K562 (cell line): Measurements from ENCODE around the gene ZNF366. TPM values are rescaled to one million over a fixed set of nuclear protein-coding genes. Genes with fewer than 3 reads are reported as not detected.
A peak's percentile ranks its signal among the peaks of the same experiment; 100 is the strongest.

Experiments used
- ATAC-seq: fragments of 200-7000 bp; cut with Tn5 transposase; 3 replicates; pipeline ENCODE4 v1.9.1; 2020; ENCODE audit warnings: moderate library complexity
- BruUV-seq: library from RNA; stranded (reverse); fragments of 400-500 nt; replicated peaks from 2 replicates; lab custom pipeline; 2021; lab: Mats Ljungman, UMichigan
- CTCF ChIA-PET: fragments of 300-600 bp; formaldehyde crosslinking; extraction: SDS; loops from one replicate; lab custom pipeline; 2021; ENCODE audit warnings: low intra/inter-chr PET ratio; lab: Yijun Ruan, JAX
- POLR2A ChIA-PET: fragments of 300-600, 350-650 bp; sonication (Branson Sonifier 250); formaldehyde crosslinking; extraction: SDS; loops from one replicate; lab custom pipeline; 2021; ENCODE audit warnings: antibody characterized with exemption, inconsistent platforms; lab: Yijun Ruan, JAX
- DNase-seq, 4 experiments: peaks; one replicate each; pipeline versions ENCODE4 v3.0.0 to v3.0.0-alpha.2; 2011 to 2018; ENCODE audit warnings: low spot score in 3 of 4, mixed read lengths in 3 of 4; ENCODE audit errors: extremely low read depth in 1 of 4
- FAIRE-seq: peaks from 2 replicates; lab custom pipeline; 2011; peaks lifted over from hg19 to GRCh38; lab: Jason Lieb, UNC
- H2AFZ ChIP-seq: 2 replicates; pipeline ENCODE4 v1.6.0; 2011; ENCODE audit warnings: low read depth, low read length, control low read depth, inconsistent platforms
- H3K27ac ChIP-seq: fragments of 200-600 bp; 3 replicates; pipeline ENCODE4 v1.8.0; 2011; ENCODE audit warnings: low read depth, mild to moderate bottlenecking, control low read depth, inconsistent platforms, low read length, moderate library complexity, mixed read lengths; ENCODE audit errors: extremely low read depth
- H3K27me3 ChIP-seq, 2 experiments: fragments of 300-600 bp in 1 of 2; 2 replicates in 1 of 2; 3 replicates in 1 of 2; pipeline versions ENCODE4 v1.6.0 to v1.8.0; 2011; ENCODE audit warnings: inconsistent platforms in 2 of 2, low read length in 2 of 2, mild to moderate bottlenecking in 1 of 2, mixed read lengths in 1 of 2, moderate library complexity in 1 of 2; ENCODE audit not compliant: control insufficient read depth in 2 of 2, insufficient read depth in 2 of 2
- H3K36me3 ChIP-seq: fragments of 300-600 bp; 3 replicates; pipeline ENCODE4 v1.8.0; 2011; ENCODE audit warnings: mild to moderate bottlenecking, low read length, inconsistent platforms; ENCODE audit not compliant: control insufficient read depth, insufficient read depth
- H3K4me1 ChIP-seq, 2 experiments: fragments of 200-600 bp in 1 of 2; replicated peaks in 1 of 2; 2 replicates in 1 of 2; 3 replicates in 1 of 2; pipeline versions ENCODE4 v1.5.1 to v1.8.0; 2011; ENCODE audit warnings: inconsistent platforms in 2 of 2, low read length in 2 of 2, mild to moderate bottlenecking in 1 of 2, mixed read lengths in 1 of 2, moderate library complexity in 1 of 2; ENCODE audit not compliant: control insufficient read depth in 2 of 2, insufficient read depth in 2 of 2
- H3K4me2 ChIP-seq: 2 replicates; pipeline ENCODE4 v1.6.1; 2011; ENCODE audit warnings: low read length, control low read depth, inconsistent platforms, mixed read lengths; ENCODE audit not compliant: insufficient read depth
- H3K4me3 ChIP-seq: fragments of 200-600 bp; sonication (generic), shearing (Covaris generic); 2 replicates; pipeline ENCODE4 v1.5.1; 2016; ENCODE audit warnings: control low read depth, inconsistent platforms
- H3K79me2 ChIP-seq: fragments of 200-600 bp; 3 replicates; pipeline ENCODE4 v1.8.0; 2011; ENCODE audit warnings: low read length, inconsistent platforms; ENCODE audit not compliant: control insufficient read depth, insufficient read depth
- H3K9ac ChIP-seq, 2 experiments: 2 replicates each; pipeline versions ENCODE4 v1.6.0 to v1.6.1; 2011; ENCODE audit warnings: low read depth in 2 of 2, low read length in 2 of 2, control low read depth in 1 of 2, inconsistent platforms in 1 of 2, mild to moderate bottlenecking in 1 of 2, mixed read lengths in 1 of 2; ENCODE audit not compliant: insufficient read depth in 1 of 2
- H3K9me1 ChIP-seq: one replicate; pipeline ENCODE4 v1.6.0; 2011; ENCODE audit warnings: inconsistent platforms, mild to moderate bottlenecking, low read length, moderate library complexity; ENCODE audit not compliant: control insufficient read depth, insufficient read depth
- H3K9me3 ChIP-seq: replicated peaks from 2 replicates; pipeline ENCODE4 v1.5.1; 2011; ENCODE audit warnings: low read depth, low read length, inconsistent platforms; ENCODE audit not compliant: control insufficient read depth, insufficient read depth
- H4K20me1 ChIP-seq: replicated peaks from 2 replicates; pipeline ENCODE4 v1.6.1; 2011; ENCODE audit warnings: low read length, inconsistent platforms, mixed read lengths; ENCODE audit not compliant: control insufficient read depth, insufficient read depth
- HDAC8 ChIP-seq: fragments of 450-650 bp; IDR thresholded peaks from 2 replicates; pipeline ENCODE4 v1.6.1; 2016; ENCODE audit warnings: mild to moderate bottlenecking, missing genetic modification characterization, moderate library complexity, missing compliant biosample characterization
- PBX2 ChIP-seq, 2 experiments: IDR thresholded peaks in 1 of 2; conservative IDR thresholded peaks in 1 of 2; 2 replicates each; pipeline ENCODE4 v1.6.1; 2016; ENCODE audit warnings: low read depth in 2 of 2, mild to moderate bottlenecking in 1 of 2, missing compliant biosample characterization in 1 of 2, missing genetic modification characterization in 1 of 2, moderate library complexity in 1 of 2
- PTBP1 ChIP-seq: fragments of 200-400 bp; formaldehyde crosslinking; IDR thresholded peaks from 2 replicates; pipeline ENCODE4 v1.6.1; 2017; ENCODE audit warnings: low read depth, low read length
- SMAD4 ChIP-seq: fragments of 250-450 bp; sonication (Bioruptor Pico); conservative IDR thresholded peaks from 2 replicates; pipeline ENCODE4 v1.8.0; 2021; ENCODE audit warnings: inconsistent platforms, mild to moderate bottlenecking, moderate library complexity
- ZBTB1 ChIP-seq: sonication (generic); formaldehyde crosslinking; IDR thresholded peaks from 2 replicates; pipeline ENCODE4 v1.8.1; 2023; ENCODE audit warnings: missing genetic modification reagents, low read depth, mild to moderate bottlenecking, borderline replicate concordance
- WGBS: fragments of 100-300 bp; shearing (Covaris generic); methylation state at CpG from one replicate; pipeline ENCODE4 v1.1.6; 2016; ENCODE audit warnings: low coverage, mixed read lengths; ENCODE audit not compliant: insufficient coverage; ENCODE audit errors: missing lambda C conversion rate; 5-methylcytosine and 5-hydroxymethylcytosine counted together
- in situ Hi-C: fragments of 300-500 bp; cut with MboI; formaldehyde crosslinking; loops from 4 replicates; pipeline ENCODE4 v1.15.0; 2018; ENCODE audit warnings: inconsistent platforms, mixed read lengths
- intact Hi-C: fragments of 100-400 bp; cut with micrococcal nuclease; formaldehyde crosslinking; loops from 2 replicates; pipeline ENCODE4 v1.14.2; 2022
- polyA plus RNA-seq, 8 experiments: library from polyadenylated mRNA; depleted of rRNA in 4 of 8; stranded (reverse) in 5 of 8; unstranded in 3 of 8; fragments of >200 nt; fragmentation: Nextera tagmentation in 2 of 8; fragmentation: Illumina TruSeq in 1 of 8; extraction: Ambion mirVana in 2 of 8; extraction: Trizol in 1 of 8; gene quantifications; 2 replicates each; pipeline versions ENCODE4 v1.2.1 to v1.2.3, GENCODE V29; 2011 to 2014; ENCODE audit warnings: inconsistent platforms in 1 of 8, missing spikeins in 1 of 8
- total RNA-seq, 7 experiments: library from RNA; depleted of rRNA in 6 of 7; stranded (reverse); fragments of >200 nt in 6 of 7; fragmentation: Illumina TruSeq in 2 of 7; extraction: Trizol in 2 of 7; gene quantifications; 2 replicates each; pipeline versions ENCODE4 v1.2.1 to v1.2.3, GENCODE V29; 2011 to 2021; ENCODE audit warnings: low replicate concordance in 1 of 7

The ZNF366 gene
- total and polyA plus RNA-seq, 9 of the 15 experiments (the other 6 are each of a cell fraction or from before 2014, with no cell fraction given): not detected

GRCh38 chr5:72543365-72543764, 36.2 kb upstream of the ZNF366 start:
- Histone ChIP-seq H3K9me3 (0 out of 2 replicates have a peak, but pooled peaks cover 3% of the 10 kb centered on the region), H3K9ac (no peak overlapping the region), H3K27me3 (no peaks in the 10 kb centered on the region), H4K20me1 (no peaks in the 10 kb centered on the region), H3K9me1 (no peaks in the 10 kb centered on the region), H3K36me3 (no peaks in the 10 kb centered on the region), H2AFZ (no peak overlapping the region), H3K4me1 (peaks cover 11 to 15% of the 10 kb centered on the region in 2 experiments; a peak in 4 of 5 replicates), H3K4me2 (no peak overlapping the region), H3K27ac (no peak overlapping the region), H3K79me2 (no peaks in the 10 kb centered on the region), H3K4me3 (no peak overlapping the region)
- ChIA-PET CTCF (no interaction called here), POLR2A (no interaction called here)
- FAIRE-seq (peak; percentile 58), ATAC-seq (no peak), DNase-seq (no peak)
- WGBS: 96% methylated on average over 3 of the region's 3 CpGs
- BruUV-seq: no TSS peak
- in situ Hi-C loops: no loop called here
- intact Hi-C loops: no loop called here
- TF ChIP-seq HDAC8 (tag): no peak
- no peak for TF ChIP-seq ZBTB1 (CRISPR knock-in tag)
- no peak for TF ChIP-seq PBX2 (CRISPR knock-in tag; IDR thresholded peaks at IDR 0.05; ENCODE audit: low read depth)
- no peak for TF ChIP-seq PBX2 (tag; conservative IDR thresholded peaks at IDR 0.05; ENCODE audit: low read depth)
- no peak for TF ChIP-seq SMAD4 (CRISPR knock-in tag)
- TF ChIP-seq PTBP1: no peak
